DMS 273 (cell line): ENCODE measurements around the gene COL4A1.

Experiments
- DNase-seq: peaks from one replicate; lab custom pipeline; 2025; ENCODE audit not compliant: unreplicated experiment; lab: John Stamatoyannopoulos, UW

COL4A1 gene

GRCh38 chr13:110225609-110226574 is 81.1 kb downstream of the COL4A1 start:
- no peak for DNase-seq

GRCh38 chr13:110225003-110225402 is 82.0 kb downstream of the COL4A1 start:
- peak; percentile 25 for DNase-seq

GRCh38 chr13:110224519-110224918 is 82.4 kb downstream of the COL4A1 start:
- no peak for DNase-seq

- no peak for DNase-seq
Observed at GRCh38 chr13:110221406-110222117, 85.4 kb downstream of the COL4A1 start.

- no peak for DNase-seq
Observed at GRCh38 chr13:110220471-110220870, 86.5 kb downstream of the COL4A1 start.

GRCh38 chr13:110218581-110219201 is 88.3 kb downstream of the COL4A1 start:
- DNase-seq = no peak

- DNase-seq = no peak
Observed at GRCh38 chr13:110217811-110218210, 89.1 kb downstream of the COL4A1 start.

- no peak for DNase-seq
Observed at GRCh38 chr13:110217085-110217484, 89.9 kb downstream of the COL4A1 start.

GRCh38 chr13:110216398-110217041 is 90.4 kb downstream of the COL4A1 start:
- no peak for DNase-seq

- DNase-seq = no peak
Observed at GRCh38 chr13:110216006-110216397, 91.0 kb downstream of the COL4A1 start.

- no peak for DNase-seq
Observed at GRCh38 chr13:110215606-110216005, 91.4 kb downstream of the COL4A1 start.

- DNase-seq = no peak
Observed at GRCh38 chr13:110214637-110215036, 92.3 kb downstream of the COL4A1 start.

GRCh38 chr13:110213461-110214074 is 93.4 kb downstream of the COL4A1 start:
- DNase-seq = no peak

GRCh38 chr13:110212529-110212928 is 94.4 kb downstream of the COL4A1 start:
- no peak for DNase-seq

GRCh38 chr13:110211735-110212134 is 95.2 kb downstream of the COL4A1 start:
- DNase-seq = no peak

GRCh38 chr13:110211046-110211445 is 95.9 kb downstream of the COL4A1 start:
- no peak for DNase-seq

GRCh38 chr13:110210604-110210985 is 96.4 kb downstream of the COL4A1 start:
- DNase-seq = no peak

GRCh38 chr13:110209950-110210603 is 96.9 kb downstream of the COL4A1 start:
- no peak for DNase-seq

GRCh38 chr13:110208116-110208515 is 98.8 kb downstream of the COL4A1 start:
- no peak for DNase-seq

GRCh38 chr13:110206996-110207395 is 100.0 kb downstream of the COL4A1 start:
- DNase-seq = no peak
